Osteoblast (primary cell): Measurements from ENCODE around the gene WNK2. TPM values are rescaled to one million over a fixed set of nuclear protein-coding genes. Genes with fewer than 3 reads are reported as not detected.
A peak's percentile ranks its signal among the peaks of the same experiment; 100 is the strongest.

Experiments used
- DNase-seq: peaks from one replicate; pipeline ENCODE4 v3.0.0; 2011; ENCODE audit warnings: low spot score, mixed read lengths; ENCODE audit not compliant: insufficient read length; ENCODE audit errors: missing footprints
- H2AFZ ChIP-seq: 2 replicates; pipeline ENCODE4 v1.6.0; 2011; ENCODE audit warnings: mild to moderate bottlenecking, low read length
- H3K27ac ChIP-seq: 2 replicates; pipeline ENCODE4 v1.5.1; 2011; ENCODE audit warnings: mild to moderate bottlenecking, low read depth, low read length, moderate library complexity
- H3K27me3 ChIP-seq: 2 replicates; pipeline ENCODE4 v1.6.0; 2012; ENCODE audit warnings: mild to moderate bottlenecking, control low read depth, inconsistent platforms, low read length, moderate library complexity; ENCODE audit not compliant: insufficient read depth
- H3K36me3 ChIP-seq: 2 replicates; pipeline ENCODE4 v1.5.1; 2011; ENCODE audit warnings: mild to moderate bottlenecking, low read length, control low read depth, moderate library complexity; ENCODE audit not compliant: insufficient read depth
- H3K4me1 ChIP-seq: 2 replicates; pipeline ENCODE4 v1.5.1; 2011; ENCODE audit warnings: mild to moderate bottlenecking, low read length, control low read depth, moderate library complexity; ENCODE audit not compliant: insufficient read depth
- H3K4me2 ChIP-seq: 2 replicates; pipeline ENCODE4 v1.6.0; 2011; ENCODE audit warnings: mild to moderate bottlenecking, low read length; ENCODE audit not compliant: insufficient read depth
- H3K4me3 ChIP-seq: fragments of 200-600 bp; sonication (generic); 3 replicates; pipeline ENCODE4 v1.5.1; 2012; ENCODE audit warnings: mild to moderate bottlenecking, low read length, inconsistent platforms; ENCODE audit not compliant: insufficient read depth
- H3K79me2 ChIP-seq: 2 replicates; pipeline ENCODE4 v1.6.0; 2012; ENCODE audit warnings: mild to moderate bottlenecking, low read length, control low read depth, inconsistent platforms; ENCODE audit not compliant: insufficient read depth
- H3K9me3 ChIP-seq: 2 replicates; pipeline ENCODE4 v1.5.1; 2011; ENCODE audit warnings: low read depth, low read length, control low read depth
- H4K20me1 ChIP-seq: 2 replicates; pipeline ENCODE4 v1.6.0; 2012; ENCODE audit warnings: mild to moderate bottlenecking, low read length, control low read depth; ENCODE audit not compliant: insufficient read depth
- CTCF ChIP-seq: IDR thresholded peaks from 2 replicates; pipeline ENCODE4 v1.5.1; 2011; ENCODE audit warnings: mild to moderate bottlenecking, low read depth, low read length, moderate library complexity; ENCODE audit errors: extremely low read depth
- total RNA-seq: library from RNA; depleted of rRNA; stranded (reverse); fragments of >200 nt; gene quantifications from 2 replicates; pipeline ENCODE4 v1.2.3, GENCODE V29; 2012

The WNK2 gene
- total RNA-seq, 1 donor = not detected

- no peak for TF ChIP-seq CTCF
- Histone ChIP-seq H2AFZ (no peak overlapping the region), H3K4me1 (no peaks in the 10 kb centered on the region)
Observed at GRCh38 chr9:93315118-93315517, 131.2 kb downstream of the WNK2 start.

GRCh38 chr9:93315960-93316359, 132.0 kb downstream of the WNK2 start:
- Histone ChIP-seq H4K20me1 (no peaks in the 10 kb centered on the region), H3K27ac (no peak overlapping the region), H3K79me2 (no peaks in the 10 kb centered on the region), H3K9me3 (no peaks in the 10 kb centered on the region), H3K27me3 (no peaks in the 10 kb centered on the region), H2AFZ (no peak overlapping the region), H3K36me3 (no peaks in the 10 kb centered on the region), H3K4me2 (no peak overlapping the region), H3K4me3 (no peak overlapping the region), H3K4me1 (no peaks in the 10 kb centered on the region)
- TF ChIP-seq CTCF = no peak
- peak; percentile 31 for DNase-seq

More at GRCh38 chr9:93315118-93315517, 131.2 kb downstream of the WNK2 start:
- Histone ChIP-seq H3K4me2 (no peak overlapping the region), H3K36me3 (no peaks in the 10 kb centered on the region), H3K9me3 (no peaks in the 10 kb centered on the region), H3K4me3 (no peak overlapping the region), H3K79me2 (no peaks in the 10 kb centered on the region), H3K27ac (no peak overlapping the region), H3K27me3 (no peaks in the 10 kb centered on the region), H4K20me1 (no peaks in the 10 kb centered on the region)
- DNase-seq = no peak

GRCh38 chr9:93316726-93317494, 133.0 kb downstream of the WNK2 start:
- H2AFZ ChIP-seq = no peak overlapping the region
- H3K79me2 ChIP-seq = no peaks in the 10 kb centered on the region
- no peak overlapping the region for H3K27ac ChIP-seq
- no peaks in the 10 kb centered on the region for H3K9me3 ChIP-seq
- H3K4me1 ChIP-seq = no peaks in the 10 kb centered on the region
- no peak overlapping the region for H3K4me2 ChIP-seq
- H3K36me3 ChIP-seq = no peaks in the 10 kb centered on the region
- TF ChIP-seq CTCF = no peak
- peak; percentile 65 for DNase-seq
- no peaks in the 10 kb centered on the region for H4K20me1 ChIP-seq
- H3K4me3 ChIP-seq = no peak overlapping the region
- no peaks in the 10 kb centered on the region for H3K27me3 ChIP-seq

- Histone ChIP-seq H3K4me3 (no peak overlapping the region), H3K9me3 (no peaks in the 10 kb centered on the region), H3K36me3 (no peaks in the 10 kb centered on the region), H3K4me2 (no peak overlapping the region), H4K20me1 (no peaks in the 10 kb centered on the region), H3K79me2 (no peaks in the 10 kb centered on the region), H3K27me3 (no peaks in the 10 kb centered on the region), H2AFZ (no peak overlapping the region), H3K27ac (no peak overlapping the region), H3K4me1 (no peaks in the 10 kb centered on the region)
- TF ChIP-seq CTCF = no peak
- DNase-seq = no peak
Observed at GRCh38 chr9:93317495-93318094, 133.7 kb downstream of the WNK2 start.
